ENCODE results near the gene RNF213.
A peak's percentile ranks its signal among the peaks of the same experiment; 100 is the strongest.

Gene RNF213

GRCh38 chr17:80220736-80221215 lies 39.9 kb upstream of the RNF213 start:
- Mint-ChIP-seq H3K4me1 (peaks cover 33% of the 10 kb centered on the region), H3K27ac (no peak overlapping the region)

GRCh38 chr17:80221351-80222105 lies 39.1 kb upstream of the RNF213 start:
- Mint-ChIP-seq H3K4me3 (peak overlapping the region; percentile 74), H3K27ac (no peak overlapping the region), H3K36me3 (ENCODE audit: low read depth) (peaks cover 6% of the 10 kb centered on the region), H3K27me3 (peaks cover 3% of the 10 kb centered on the region), H3K4me1 (peaks cover 30% of the 10 kb centered on the region), H3K9me3 (no peaks in the 10 kb centered on the region)
- ATAC-seq = no peak
- DNase-seq = no peak

More at GRCh38 chr17:80220736-80221215, 39.9 kb upstream of the RNF213 start:
- ATAC-seq = no peak
- Mint-ChIP-seq H3K4me3 (peak overlapping the region; percentile 74), H3K9me3 (no peaks in the 10 kb centered on the region), H3K27me3 (peaks cover 3% of the 10 kb centered on the region), H3K36me3 (ENCODE audit: low read depth) (peaks cover 9% of the 10 kb centered on the region)
- DNase-seq = no peak

GRCh38 chr17:80222376-80223141 lies 38.1 kb upstream of the RNF213 start:
- Mint-ChIP-seq H3K27me3 (peaks cover 3% of the 10 kb centered on the region), H3K9me3 (no peaks in the 10 kb centered on the region)

GRCh38 chr17:80223142-80223815 lies 37.4 kb upstream of the RNF213 start:
- no peak overlapping the region for H3K27ac Mint-ChIP-seq
- H3K4me3 Mint-ChIP-seq = no peak overlapping the region
- ATAC-seq = no peak
- no peak for DNase-seq
- peaks cover 3% of the 10 kb centered on the region for H3K27me3 Mint-ChIP-seq
- peaks cover 25% of the 10 kb centered on the region for H3K4me1 Mint-ChIP-seq
- H3K36me3 Mint-ChIP-seq (ENCODE audit: low read depth) = no peaks in the 10 kb centered on the region
- no peaks in the 10 kb centered on the region for H3K9me3 Mint-ChIP-seq

More at GRCh38 chr17:80222376-80223141, 38.1 kb upstream of the RNF213 start:
- H3K4me3 Mint-ChIP-seq = no peak overlapping the region
- H3K4me1 Mint-ChIP-seq = peaks cover 28% of the 10 kb centered on the region
- H3K36me3 Mint-ChIP-seq (ENCODE audit: low read depth) = peaks cover 2% of the 10 kb centered on the region
- H3K27ac Mint-ChIP-seq = no peak overlapping the region
- DNase-seq (no peak), ATAC-seq (no peak)

GRCh38 chr17:80223838-80224497 lies 36.7 kb upstream of the RNF213 start:
- ATAC-seq (no peak), DNase-seq (no peak)
- Mint-ChIP-seq H3K27ac (peak overlapping the region; percentile 59), H3K4me1 (peaks cover 18% of the 10 kb centered on the region), H3K4me3 (no peak overlapping the region), H3K27me3 (peaks cover 3% of the 10 kb centered on the region), H3K36me3 (ENCODE audit: low read depth) (no peaks in the 10 kb centered on the region), H3K9me3 (no peaks in the 10 kb centered on the region)

GRCh38 chr17:80224683-80225082 lies 36.0 kb upstream of the RNF213 start:
- peaks cover 3% of the 10 kb centered on the region for H3K27me3 Mint-ChIP-seq
- no peaks in the 10 kb centered on the region for H3K9me3 Mint-ChIP-seq
- ATAC-seq (no peak), DNase-seq (no peak)
- H3K4me1 Mint-ChIP-seq = peaks cover 11% of the 10 kb centered on the region
- H3K36me3 Mint-ChIP-seq (ENCODE audit: low read depth) = no peaks in the 10 kb centered on the region
- no peak overlapping the region for H3K27ac Mint-ChIP-seq
- no peak overlapping the region for H3K4me3 Mint-ChIP-seq

- H3K27me3 Mint-ChIP-seq = peaks cover 3% of the 10 kb centered on the region
- H3K27ac Mint-ChIP-seq = no peak overlapping the region
- H3K4me1 Mint-ChIP-seq = peaks cover 9% of the 10 kb centered on the region
- DNase-seq (no peak), ATAC-seq (no peak)
- no peaks in the 10 kb centered on the region for H3K36me3 Mint-ChIP-seq (ENCODE audit: low read depth)
- H3K9me3 Mint-ChIP-seq = no peaks in the 10 kb centered on the region
- H3K4me3 Mint-ChIP-seq = no peak overlapping the region
These were observed 35.4 kb upstream of the RNF213 start for GRCh38 chr17:80225230-80225629.

GRCh38 chr17:80227156-80227555 lies 33.5 kb upstream of the RNF213 start:
- Mint-ChIP-seq H3K36me3 (ENCODE audit: low read depth) (peaks cover 12% of the 10 kb centered on the region), H3K4me3 (no peak overlapping the region), H3K4me1 (peaks cover 7% of the 10 kb centered on the region), H3K27me3 (peaks cover 3% of the 10 kb centered on the region), H3K27ac (no peak overlapping the region), H3K9me3 (peaks cover 6% of the 10 kb centered on the region)
- no peak for ATAC-seq
- no peak for DNase-seq

- Mint-ChIP-seq H3K4me1 (peaks cover 7% of the 10 kb centered on the region), H3K4me3 (no peak overlapping the region), H3K9me3 (peaks cover 9% of the 10 kb centered on the region), H3K27me3 (peaks cover 3% of the 10 kb centered on the region), H3K36me3 (ENCODE audit: low read depth) (peaks cover 16% of the 10 kb centered on the region), H3K27ac (no peak overlapping the region)
- ATAC-seq (no peak), DNase-seq (no peak)
These were observed 33.0 kb upstream of the RNF213 start for GRCh38 chr17:80227666-80228065.

GRCh38 chr17:80228477-80228876 lies 32.2 kb upstream of the RNF213 start:
- no peak for ATAC-seq
- H3K9me3 Mint-ChIP-seq = peaks cover 14% of the 10 kb centered on the region
- H3K27me3 Mint-ChIP-seq = peaks cover 3% of the 10 kb centered on the region
- peaks cover 7% of the 10 kb centered on the region for H3K4me1 Mint-ChIP-seq
- peaks cover 22% of the 10 kb centered on the region for H3K36me3 Mint-ChIP-seq (ENCODE audit: low read depth)
- DNase-seq = no peak
- no peak overlapping the region for H3K27ac Mint-ChIP-seq
- H3K4me3 Mint-ChIP-seq = no peak overlapping the region

- Mint-ChIP-seq H3K27me3 (peaks cover 1% of the 10 kb centered on the region), H3K4me1 (peaks cover 3% of the 10 kb centered on the region), H3K27ac (no peak overlapping the region), H3K4me3 (no peak overlapping the region), H3K9me3 (peaks cover 17% of the 10 kb centered on the region), H3K36me3 (ENCODE audit: low read depth) (peaks cover 26% of the 10 kb centered on the region)
- ATAC-seq (no peak), DNase-seq (no peak)
These were observed 31.6 kb upstream of the RNF213 start for GRCh38 chr17:80229011-80229410.

- ATAC-seq (no peak), DNase-seq (no peak)
- peaks cover 33% of the 10 kb centered on the region for H3K36me3 Mint-ChIP-seq (ENCODE audit: low read depth)
- no peaks in the 10 kb centered on the region for H3K27me3 Mint-ChIP-seq
- H3K4me3 Mint-ChIP-seq = no peak overlapping the region
- no peaks in the 10 kb centered on the region for H3K4me1 Mint-ChIP-seq
- no peak overlapping the region for H3K27ac Mint-ChIP-seq
- peaks cover 22% of the 10 kb centered on the region for H3K9me3 Mint-ChIP-seq
These were observed 28.2 kb upstream of the RNF213 start for GRCh38 chr17:80232438-80232837.

- H3K27me3 Mint-ChIP-seq = no peaks in the 10 kb centered on the region
- peaks cover 33% of the 10 kb centered on the region for H3K36me3 Mint-ChIP-seq (ENCODE audit: low read depth)
- H3K27ac Mint-ChIP-seq = no peak overlapping the region
- peaks cover 22% of the 10 kb centered on the region for H3K9me3 Mint-ChIP-seq
- no peaks in the 10 kb centered on the region for H3K4me1 Mint-ChIP-seq
- DNase-seq (no peak), ATAC-seq (no peak)
- H3K4me3 Mint-ChIP-seq = no peak overlapping the region
These were observed 27.4 kb upstream of the RNF213 start for GRCh38 chr17:80233202-80233601.

- no peak overlapping the region for H3K27ac Mint-ChIP-seq
- H3K4me1 Mint-ChIP-seq = no peaks in the 10 kb centered on the region
- peaks cover 26% of the 10 kb centered on the region for H3K36me3 Mint-ChIP-seq (ENCODE audit: low read depth)
- DNase-seq (no peak), ATAC-seq (no peak)
- no peaks in the 10 kb centered on the region for H3K27me3 Mint-ChIP-seq
- H3K9me3 Mint-ChIP-seq = peaks cover 16% of the 10 kb centered on the region
- H3K4me3 Mint-ChIP-seq = no peak overlapping the region
These were observed 23.7 kb upstream of the RNF213 start for GRCh38 chr17:80236911-80237310.
